HG03558 (cell line): ENCODE data around the gene TNS2.
"Not testable (repeated sequence)": the region's sequence is repeated elsewhere in the genome, so short reads cannot be mapped to it uniquely, and the experiment has no call there.

Experiments used
- ATAC-seq: cut with Tn5 transposase; IDR thresholded peaks from one replicate; pipeline ENCODE4 v1.9.1; 2021; ENCODE audit warnings: moderate number of reproducible peaks; ENCODE audit not compliant: unreplicated experiment; ENCODE audit errors: extremely low read depth

TNS2 gene

GRCh38 chr12:53049571-53050318 lies at the start of gene TNS2:
Gene TNS2, plus strand, starts transcription at chr12:53050065. Its CDS starts 121 bp downstream, at chr12:53050186.
- no peak for ATAC-seq

GRCh38 chr12:53004178-53004577 lies 45.7 kb upstream of the TNS2 start:
- ATAC-seq, result no peak

GRCh38 chr12:53004582-53004981 lies 45.3 kb upstream of the TNS2 start:
- no peak for ATAC-seq

GRCh38 chr12:53005215-53005985 lies 44.5 kb upstream of the TNS2 start:
- ATAC-seq, result no peak

- ATAC-seq, result peak; percentile 68
Observed at GRCh38 chr12:53005986-53006809, 43.7 kb upstream of the TNS2 start, which contains the start of gene EIF4B. Gene EIF4B, plus strand, starts transcription at chr12:53006456. Its CDS starts 28 bp downstream, at chr12:53006484.

- no peak for ATAC-seq
Observed at GRCh38 chr12:53006810-53007309, 43.0 kb upstream of the TNS2 start.

- ATAC-seq, result no peak
Observed at GRCh38 chr12:53007343-53007742, 42.5 kb upstream of the TNS2 start.

GRCh38 chr12:53008760-53009159 lies 41.1 kb upstream of the TNS2 start:
- ATAC-seq, result not testable (repeated sequence)

GRCh38 chr12:53010955-53011354 lies 38.9 kb upstream of the TNS2 start:
- ATAC-seq, result no peak

- ATAC-seq, result no peak
Observed at GRCh38 chr12:53011889-53012288, 38.0 kb upstream of the TNS2 start.

- no peak for ATAC-seq
Observed at GRCh38 chr12:53012928-53013327, 36.9 kb upstream of the TNS2 start.

- no peak for ATAC-seq
Observed at GRCh38 chr12:53014709-53015108, 35.2 kb upstream of the TNS2 start.

GRCh38 chr12:53025250-53025649 lies 24.6 kb upstream of the TNS2 start:
- ATAC-seq, result no peak

- ATAC-seq, result not testable (repeated sequence)
Observed at GRCh38 chr12:53027014-53027413, 22.9 kb upstream of the TNS2 start.

GRCh38 chr12:53031616-53032015 lies 18.2 kb upstream of the TNS2 start:
- ATAC-seq, result no peak

GRCh38 chr12:53033832-53034231 lies 16.0 kb upstream of the TNS2 start:
- not testable (repeated sequence) for ATAC-seq

- ATAC-seq, result no peak
Observed at GRCh38 chr12:53034459-53034858, 15.4 kb upstream of the TNS2 start.

- no peak for ATAC-seq
Observed at GRCh38 chr12:53036802-53037201, 13.1 kb upstream of the TNS2 start.

GRCh38 chr12:53039851-53040250 lies 10.0 kb upstream of the TNS2 start:
- no peak for ATAC-seq
